AG04449 (cell line): Measurements from ENCODE around the gene BCL11B.

Source experiments
- CTCF ChIA-PET: fragments of 350-600 bp; formaldehyde crosslinking; extraction: SDS; loops from one replicate; lab custom pipeline; 2021; ENCODE audit warnings: antibody characterized with exemption; lab: Yijun Ruan, JAX
- POLR2A ChIA-PET: fragments of 400-600, 350-600 bp; formaldehyde crosslinking; extraction: SDS; loops from one replicate; lab custom pipeline; 2020; ENCODE audit warnings: antibody characterized with exemption, inconsistent platforms; lab: Yijun Ruan, JAX
- DNase-seq: peaks from one replicate; pipeline ENCODE4 v3.0.0-alpha.2; 2010; ENCODE audit warnings: low read depth, low spot score
- H3K4me3 ChIP-seq: 2 replicates; pipeline ENCODE4 v1.5.1; 2011; ENCODE audit warnings: low read depth, mild to moderate bottlenecking, control low read depth, low read length
- CTCF ChIP-seq: IDR thresholded peaks from one replicate; pipeline ENCODE4 v1.5.1; 2011; ENCODE audit warnings: mild to moderate bottlenecking, moderate library complexity, low read length, control low read depth, inconsistent platforms; ENCODE audit not compliant: insufficient read depth; ENCODE audit errors: missing control alignments

BCL11B gene

GRCh38 chr14:99124482-99125105, 147.4 kb downstream of the BCL11B start:
- POLR2A ChIA-PET = no interaction called here
- CTCF ChIA-PET = no interaction called here
- TF ChIP-seq CTCF = peak; percentile 3
- DNase-seq = no peak
- H3K4me3 ChIP-seq = no peak overlapping the region

GRCh38 chr14:99123208-99123870, 148.7 kb downstream of the BCL11B start:
- ChIA-PET CTCF (no interaction called here), POLR2A (no interaction called here)
- TF ChIP-seq CTCF = no peak
- H3K4me3 ChIP-seq = no peak overlapping the region
- DNase-seq = no peak

GRCh38 chr14:99122521-99123125, 149.4 kb downstream of the BCL11B start:
- H3K4me3 ChIP-seq = no peak overlapping the region
- POLR2A ChIA-PET = no interaction called here
- no peak for TF ChIP-seq CTCF
- no peak for DNase-seq
- CTCF ChIA-PET = no interaction called here

DNA sequence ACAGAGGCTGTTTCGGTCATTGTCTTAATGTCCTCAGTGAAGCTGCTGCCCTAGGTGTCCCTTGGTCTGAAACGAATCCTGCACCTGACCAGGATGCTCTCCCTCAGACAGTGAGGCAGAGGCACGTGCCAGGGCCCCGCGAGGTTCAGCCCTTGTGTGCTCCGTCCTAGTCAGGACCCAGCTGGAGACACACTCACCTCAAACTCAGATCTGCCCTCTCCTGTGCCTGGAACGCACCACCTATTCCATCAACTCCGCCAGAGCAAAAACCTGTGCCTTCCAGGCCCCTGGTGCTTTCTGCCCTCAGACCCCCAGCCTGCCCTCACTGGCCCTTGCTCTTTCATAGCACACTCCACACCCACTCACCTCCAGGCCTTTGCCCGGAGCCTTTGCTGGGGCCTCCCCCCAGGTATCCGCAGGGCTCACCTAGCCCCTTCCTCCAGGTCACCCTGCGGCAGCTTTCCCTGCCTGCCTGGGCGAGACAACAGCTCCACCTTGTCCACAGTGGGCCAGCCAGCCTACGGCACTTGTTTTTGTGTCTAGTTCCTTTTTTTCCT, 150.6 kb downstream of the BCL11B start:
- DNase-seq = no peak
- ChIA-PET CTCF (no interaction called here), POLR2A (no interaction called here)
- H3K4me3 ChIP-seq = no peak overlapping the region
- no peak for TF ChIP-seq CTCF

DNA sequence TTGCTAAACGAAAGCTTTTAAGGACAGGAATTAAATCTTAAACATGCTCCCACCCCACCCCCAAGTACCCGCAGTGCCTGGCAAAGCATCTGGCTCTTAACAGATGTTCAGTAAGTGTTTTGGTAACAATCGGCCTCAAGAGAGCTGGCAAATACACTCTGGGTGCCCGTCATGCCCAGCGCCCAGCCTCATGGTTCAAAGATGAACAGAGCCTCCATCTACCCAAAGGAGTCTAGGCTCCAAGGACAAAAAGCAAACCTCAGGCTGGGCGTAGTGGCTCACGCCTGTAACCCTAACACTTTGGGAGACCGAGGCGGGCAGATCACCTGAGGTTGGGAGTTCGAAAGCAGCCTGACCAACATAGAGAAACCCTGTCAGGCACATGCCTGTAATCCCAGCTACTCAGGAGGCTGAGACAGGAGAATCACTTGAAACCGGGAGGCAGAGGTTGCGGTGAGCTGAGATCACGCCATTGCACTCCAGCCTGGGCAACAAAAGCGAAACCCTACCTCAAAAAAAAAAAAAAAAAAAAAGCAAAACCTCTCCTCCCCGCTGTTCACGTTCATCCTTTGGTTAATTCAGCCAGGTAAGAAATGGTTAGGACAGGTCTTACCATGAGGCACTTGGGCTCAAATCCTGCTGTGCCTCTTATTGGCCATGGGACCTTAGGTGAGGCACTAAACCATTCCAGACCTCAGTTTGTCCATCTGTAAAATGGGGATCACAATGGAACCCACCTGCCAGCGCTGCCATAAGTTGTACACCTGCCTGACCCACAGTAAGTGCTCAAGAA, 151.3 kb downstream of the BCL11B start:
- no peak for DNase-seq
- no peak overlapping the region for H3K4me3 ChIP-seq
- ChIA-PET POLR2A (no interaction called here), CTCF (no interaction called here)
- no peak for TF ChIP-seq CTCF
